ENCODE results near the gene UNK. TPM values are rescaled to one million over a fixed set of nuclear protein-coding genes. Genes with fewer than 3 reads are reported as not detected.

Gene UNK
- total RNA-seq, 6 experiments from 2014 or later, result 5.8 to 29.2 (median 11.1) TPM

GRCh38 chr17:75842963-75843576, 58.5 kb downstream of the UNK start:
- WGBS (ENCODE audit: insufficient coverage, low coverage, low lambda C conversion rate, missing lambda C conversion rate), result 31% methylated on average over 2 of the region's 22 CpGs
- DNase-seq (no peak), ATAC-seq (no peak)
- Histone ChIP-seq H3K9me3 (no peaks in the 10 kb centered on the region), H3K27ac (peak overlapping the region; percentile 9 to 83 (median 75)), H3K27me3 (no peaks in the 10 kb centered on the region), H3K4me3 (peak overlapping the region; percentile 12 to 38 (median 28)), H3K36me3 (peaks cover 2 to 22% (median 15%) of the 10 kb centered on the region in 4 donors), H3K4me1 (peaks cover 0 to 23% (median 3%) of the 10 kb centered on the region in 4 donors)
- intact Hi-C loops (cut with DNase I), result no loop called here
- TF ChIP-seq POLR2A (IDR thresholded peaks at IDR 0.05) (no peak), CTCF (IDR thresholded peaks at IDR 0.05) (no peak)

- WGBS (ENCODE audit: insufficient coverage, low coverage, low lambda C conversion rate, missing lambda C conversion rate), result 16% methylated on average over 7 of the region's 35 CpGs
- intact Hi-C loops (cut with DNase I), result no loop called here
- peak within 1 kb of the TSS; percentile 63 to 83 (median 75) for H3K27ac ChIP-seq
- DNase-seq (peak in 2 of 3 donors; percentile 68 to 72), ATAC-seq (peak; percentile 21 to 45 (median 32))
- no peaks in the 10 kb centered on the region for H3K9me3 ChIP-seq
- H3K27me3 ChIP-seq, result no peaks in the 10 kb centered on the region
- H3K4me1 ChIP-seq, result peaks cover 0 to 27% (median 3%) of the 10 kb centered on the region in 4 donors
- H3K4me3 ChIP-seq, result peak within 1 kb of the TSS; percentile 12 to 38 (median 28)
- peaks cover 8 to 30% (median 16%) of the 10 kb centered on the region in 4 donors for H3K36me3 ChIP-seq
- TF ChIP-seq CTCF (IDR thresholded peaks at IDR 0.05) (no peak), POLR2A (IDR thresholded peaks at IDR 0.05) (no peak)
These were observed 59.2 kb downstream of the UNK start, which contains the start of gene UNC13D for GRCh38 chr17:75843577-75844529. Gene UNC13D (minus strand): TSS chr17:75844404. CDS start chr17:75844337, 67 bp downstream.

- H3K27me3 ChIP-seq, result no peaks in the 10 kb centered on the region
- intact Hi-C loops (cut with DNase I), result no loop called here
- peak overlapping the region; percentile 63 to 83 (median 75) for H3K27ac ChIP-seq
- H3K9me3 ChIP-seq, result no peaks in the 10 kb centered on the region
- DNase-seq (peak in 1 of 3 donors; percentile 65), ATAC-seq (peak; percentile 10 to 29 (median 22))
- peak overlapping the region in 1 of 3 donors; percentile 38 for H3K4me3 ChIP-seq
- whole genome bisulfite sequencing (ENCODE audit: insufficient coverage, low coverage, low lambda C conversion rate, missing lambda C conversion rate), result no CpG with 5 or more reads among the region's 14 CpGs
- H3K36me3 ChIP-seq, result peaks cover 8 to 37% (median 20%) of the 10 kb centered on the region in 4 donors
- TF ChIP-seq CTCF (IDR thresholded peaks at IDR 0.05) (no peak), POLR2A (IDR thresholded peaks at IDR 0.05) (no peak)
- H3K4me1 ChIP-seq, result peaks cover 0 to 34% (median 3%) of the 10 kb centered on the region in 4 donors
These were observed 60.0 kb downstream of the UNK start for GRCh38 chr17:75844530-75845057.

GRCh38 chr17:75845058-75845711, 60.6 kb downstream of the UNK start:
- peak overlapping the region; percentile 63 to 83 (median 75) for H3K27ac ChIP-seq
- H3K36me3 ChIP-seq, result peaks cover 8 to 43% (median 25%) of the 10 kb centered on the region in 4 donors
- peaks cover 0 to 40% (median 3%) of the 10 kb centered on the region in 4 donors for H3K4me1 ChIP-seq
- 44% methylated on average over 7 of the region's 21 CpGs for WGBS (ENCODE audit: insufficient coverage, low coverage, low lambda C conversion rate, missing lambda C conversion rate)
- peak; percentile 77 to 86 (median 81) for DNase-seq
- ATAC-seq, result peak; percentile 60 to 72 (median 66)
- intact Hi-C loops (cut with DNase I), result no loop called here
- H3K27me3 ChIP-seq, result no peaks in the 10 kb centered on the region
- TF ChIP-seq CTCF (IDR thresholded peaks at IDR 0.05) (peak; percentile 56 to 76 (median 60)), POLR2A (IDR thresholded peaks at IDR 0.05) (no peak)
- H3K4me3 ChIP-seq, result no peak overlapping the region
- no peaks in the 10 kb centered on the region for H3K9me3 ChIP-seq

Measured in right lobe of liver (tissue), 6 donors.